ENCODE data around the gene TMA7. TPM values are rescaled to one million over a fixed set of nuclear protein-coding genes. Genes with fewer than 3 reads are reported as not detected.

The TMA7 gene
- total and polyA plus RNA-seq, 2 of the 13 experiments (the other 11 are each of a cell fraction or from before 2014, with no cell fraction given), result 100 to 486 TPM

DNA sequence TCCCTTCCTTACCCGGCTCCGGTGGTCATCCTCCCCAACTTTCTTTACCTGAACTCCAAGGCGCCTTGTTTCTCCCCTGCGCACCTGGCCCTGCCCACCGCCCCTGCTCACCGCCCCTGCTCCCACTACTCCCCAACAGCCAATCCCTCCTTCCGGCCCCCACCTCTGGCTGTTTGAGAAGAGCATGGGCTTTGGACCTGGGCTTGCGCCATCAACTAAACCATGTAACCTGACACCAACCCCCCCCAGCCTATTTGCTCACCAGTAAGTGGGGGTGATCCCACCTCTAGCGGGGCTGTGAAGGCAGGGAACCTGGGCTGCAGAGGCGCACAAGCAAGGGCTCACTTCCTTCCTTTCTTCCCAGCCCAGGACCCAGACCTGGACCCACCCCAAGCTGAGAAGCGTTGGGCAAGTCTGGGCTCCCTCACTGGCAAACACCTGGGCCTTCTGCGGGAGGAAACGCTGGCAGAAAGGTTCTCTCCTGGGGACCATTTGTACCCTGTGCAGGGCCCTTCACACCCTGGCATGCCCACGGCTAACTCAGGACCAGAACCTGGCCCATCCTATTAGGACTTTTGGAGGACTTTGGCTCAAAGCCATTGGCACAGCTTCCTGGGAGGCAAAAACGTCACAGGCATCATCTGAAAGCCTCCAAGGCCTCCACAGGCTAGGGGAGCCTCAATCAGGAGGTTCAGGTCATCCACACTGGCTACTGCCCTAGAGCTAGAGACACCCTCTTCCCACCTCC is 9.9 kb upstream of the TMA7 start, which contains the start of gene PLXNB1 (continued):
- TF ChIP-seq, protein P1, sequence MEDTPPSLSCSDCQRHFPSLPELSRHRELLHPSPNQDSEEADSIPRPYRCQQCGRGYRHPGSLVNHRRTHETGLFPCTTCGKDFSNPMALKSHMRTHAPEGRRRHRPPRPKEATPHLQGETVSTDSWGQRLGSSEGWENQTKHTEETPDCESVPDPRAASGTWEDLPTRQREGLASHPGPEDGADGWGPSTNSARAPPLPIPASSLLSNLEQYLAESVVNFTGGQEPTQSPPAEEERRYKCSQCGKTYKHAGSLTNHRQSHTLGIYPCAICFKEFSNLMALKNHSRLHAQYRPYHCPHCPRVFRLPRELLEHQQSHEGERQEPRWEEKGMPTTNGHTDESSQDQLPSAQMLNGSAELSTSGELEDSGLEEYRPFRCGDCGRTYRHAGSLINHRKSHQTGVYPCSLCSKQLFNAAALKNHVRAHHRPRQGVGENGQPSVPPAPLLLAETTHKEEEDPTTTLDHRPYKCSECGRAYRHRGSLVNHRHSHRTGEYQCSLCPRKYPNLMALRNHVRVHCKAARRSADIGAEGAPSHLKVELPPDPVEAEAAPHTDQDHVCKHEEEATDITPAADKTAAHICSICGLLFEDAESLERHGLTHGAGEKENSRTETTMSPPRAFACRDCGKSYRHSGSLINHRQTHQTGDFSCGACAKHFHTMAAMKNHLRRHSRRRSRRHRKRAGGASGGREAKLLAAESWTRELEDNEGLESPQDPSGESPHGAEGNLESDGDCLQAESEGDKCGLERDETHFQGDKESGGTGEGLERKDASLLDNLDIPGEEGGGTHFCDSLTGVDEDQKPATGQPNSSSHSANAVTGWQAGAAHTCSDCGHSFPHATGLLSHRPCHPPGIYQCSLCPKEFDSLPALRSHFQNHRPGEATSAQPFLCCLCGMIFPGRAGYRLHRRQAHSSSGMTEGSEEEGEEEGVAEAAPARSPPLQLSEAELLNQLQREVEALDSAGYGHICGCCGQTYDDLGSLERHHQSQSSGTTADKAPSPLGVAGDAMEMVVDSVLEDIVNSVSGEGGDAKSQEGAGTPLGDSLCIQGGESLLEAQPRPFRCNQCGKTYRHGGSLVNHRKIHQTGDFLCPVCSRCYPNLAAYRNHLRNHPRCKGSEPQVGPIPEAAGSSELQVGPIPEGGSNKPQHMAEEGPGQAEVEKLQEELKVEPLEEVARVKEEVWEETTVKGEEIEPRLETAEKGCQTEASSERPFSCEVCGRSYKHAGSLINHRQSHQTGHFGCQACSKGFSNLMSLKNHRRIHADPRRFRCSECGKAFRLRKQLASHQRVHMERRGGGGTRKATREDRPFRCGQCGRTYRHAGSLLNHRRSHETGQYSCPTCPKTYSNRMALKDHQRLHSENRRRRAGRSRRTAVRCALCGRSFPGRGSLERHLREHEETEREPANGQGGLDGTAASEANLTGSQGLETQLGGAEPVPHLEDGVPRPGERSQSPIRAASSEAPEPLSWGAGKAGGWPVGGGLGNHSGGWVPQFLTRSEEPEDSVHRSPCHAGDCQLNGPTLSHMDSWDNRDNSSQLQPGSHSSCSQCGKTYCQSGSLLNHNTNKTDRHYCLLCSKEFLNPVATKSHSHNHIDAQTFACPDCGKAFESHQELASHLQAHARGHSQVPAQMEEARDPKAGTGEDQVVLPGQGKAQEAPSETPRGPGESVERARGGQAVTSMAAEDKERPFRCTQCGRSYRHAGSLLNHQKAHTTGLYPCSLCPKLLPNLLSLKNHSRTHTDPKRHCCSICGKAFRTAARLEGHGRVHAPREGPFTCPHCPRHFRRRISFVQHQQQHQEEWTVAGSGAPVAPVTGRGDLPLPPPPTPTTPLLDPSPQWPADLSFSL (CRISPR knock-in tag; IDR thresholded peaks at IDR 0.05), result no peak; the same call in 1 of the 2 replicates
- peak; percentile 96 for TF ChIP-seq ZNF160 (CRISPR knock-in tag; IDR thresholded peaks at IDR 0.05)
- no peak for TF ChIP-seq ZNF510 (CRISPR knock-in tag; IDR thresholded peaks at IDR 0.05; ENCODE audit: low read depth)
- peak; percentile 87 for TF ChIP-seq ELF3 (CRISPR knock-in tag; IDR thresholded peaks at IDR 0.05)
- TF ChIP-seq ZNF652 (CRISPR knock-in tag; IDR thresholded peaks at IDR 0.05; ENCODE audit: borderline replicate concordance, low read depth), result peak; percentile 21; the same call in 1 of the 2 replicates
- TF ChIP-seq ZNF629 (CRISPR knock-in tag; conservative IDR thresholded peaks at IDR 0.05), result peak; percentile 59
- TF ChIP-seq, protein P2, sequence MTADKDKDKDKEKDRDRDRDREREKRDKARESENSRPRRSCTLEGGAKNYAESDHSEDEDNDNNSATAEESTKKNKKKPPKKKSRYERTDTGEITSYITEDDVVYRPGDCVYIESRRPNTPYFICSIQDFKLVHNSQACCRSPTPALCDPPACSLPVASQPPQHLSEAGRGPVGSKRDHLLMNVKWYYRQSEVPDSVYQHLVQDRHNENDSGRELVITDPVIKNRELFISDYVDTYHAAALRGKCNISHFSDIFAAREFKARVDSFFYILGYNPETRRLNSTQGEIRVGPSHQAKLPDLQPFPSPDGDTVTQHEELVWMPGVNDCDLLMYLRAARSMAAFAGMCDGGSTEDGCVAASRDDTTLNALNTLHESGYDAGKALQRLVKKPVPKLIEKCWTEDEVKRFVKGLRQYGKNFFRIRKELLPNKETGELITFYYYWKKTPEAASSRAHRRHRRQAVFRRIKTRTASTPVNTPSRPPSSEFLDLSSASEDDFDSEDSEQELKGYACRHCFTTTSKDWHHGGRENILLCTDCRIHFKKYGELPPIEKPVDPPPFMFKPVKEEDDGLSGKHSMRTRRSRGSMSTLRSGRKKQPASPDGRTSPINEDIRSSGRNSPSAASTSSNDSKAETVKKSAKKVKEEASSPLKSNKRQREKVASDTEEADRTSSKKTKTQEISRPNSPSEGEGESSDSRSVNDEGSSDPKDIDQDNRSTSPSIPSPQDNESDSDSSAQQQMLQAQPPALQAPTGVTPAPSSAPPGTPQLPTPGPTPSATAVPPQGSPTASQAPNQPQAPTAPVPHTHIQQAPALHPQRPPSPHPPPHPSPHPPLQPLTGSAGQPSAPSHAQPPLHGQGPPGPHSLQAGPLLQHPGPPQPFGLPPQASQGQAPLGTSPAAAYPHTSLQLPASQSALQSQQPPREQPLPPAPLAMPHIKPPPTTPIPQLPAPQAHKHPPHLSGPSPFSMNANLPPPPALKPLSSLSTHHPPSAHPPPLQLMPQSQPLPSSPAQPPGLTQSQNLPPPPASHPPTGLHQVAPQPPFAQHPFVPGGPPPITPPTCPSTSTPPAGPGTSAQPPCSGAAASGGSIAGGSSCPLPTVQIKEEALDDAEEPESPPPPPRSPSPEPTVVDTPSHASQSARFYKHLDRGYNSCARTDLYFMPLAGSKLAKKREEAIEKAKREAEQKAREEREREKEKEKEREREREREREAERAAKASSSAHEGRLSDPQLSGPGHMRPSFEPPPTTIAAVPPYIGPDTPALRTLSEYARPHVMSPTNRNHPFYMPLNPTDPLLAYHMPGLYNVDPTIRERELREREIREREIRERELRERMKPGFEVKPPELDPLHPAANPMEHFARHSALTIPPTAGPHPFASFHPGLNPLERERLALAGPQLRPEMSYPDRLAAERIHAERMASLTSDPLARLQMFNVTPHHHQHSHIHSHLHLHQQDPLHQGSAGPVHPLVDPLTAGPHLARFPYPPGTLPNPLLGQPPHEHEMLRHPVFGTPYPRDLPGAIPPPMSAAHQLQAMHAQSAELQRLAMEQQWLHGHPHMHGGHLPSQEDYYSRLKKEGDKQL (CRISPR knock-in tag; IDR thresholded peaks at IDR 0.05; ENCODE audit: low read depth), result peak; percentile 84
- TF ChIP-seq, protein P3, sequence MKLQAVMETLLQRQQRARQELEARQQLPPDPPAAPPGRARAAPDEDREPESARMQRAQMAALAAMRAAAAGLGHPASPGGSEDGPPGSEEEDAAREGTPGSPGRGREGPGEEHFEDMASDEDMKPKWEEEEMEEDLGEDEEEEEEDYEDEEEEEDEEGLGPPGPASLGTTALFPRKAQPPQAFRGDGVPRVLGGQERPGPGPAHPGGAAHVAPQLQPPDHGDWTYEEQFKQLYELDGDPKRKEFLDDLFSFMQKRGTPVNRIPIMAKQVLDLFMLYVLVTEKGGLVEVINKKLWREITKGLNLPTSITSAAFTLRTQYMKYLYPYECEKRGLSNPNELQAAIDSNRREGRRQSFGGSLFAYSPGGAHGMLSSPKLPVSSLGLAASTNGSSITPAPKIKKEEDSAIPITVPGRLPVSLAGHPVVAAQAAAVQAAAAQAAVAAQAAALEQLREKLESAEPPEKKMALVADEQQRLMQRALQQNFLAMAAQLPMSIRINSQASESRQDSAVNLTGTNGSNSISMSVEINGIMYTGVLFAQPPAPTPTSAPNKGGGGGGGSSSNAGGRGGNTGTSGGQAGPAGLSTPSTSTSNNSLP (IDR thresholded peaks at IDR 0.05; ENCODE audit: low read depth, low read length), result no peak; the same call in 1 of the 2 replicates
- TF ChIP-seq ZNF776 (CRISPR knock-in tag; IDR thresholded peaks at IDR 0.05), result no peak
- TF ChIP-seq ZNF430 (CRISPR knock-in tag; IDR thresholded peaks at IDR 0.05), result peak; percentile 96
- no peak for TF ChIP-seq SCMH1 (CRISPR knock-in tag; IDR thresholded peaks at IDR 0.05; ENCODE audit: borderline replicate concordance)
- TF ChIP-seq, protein P4, sequence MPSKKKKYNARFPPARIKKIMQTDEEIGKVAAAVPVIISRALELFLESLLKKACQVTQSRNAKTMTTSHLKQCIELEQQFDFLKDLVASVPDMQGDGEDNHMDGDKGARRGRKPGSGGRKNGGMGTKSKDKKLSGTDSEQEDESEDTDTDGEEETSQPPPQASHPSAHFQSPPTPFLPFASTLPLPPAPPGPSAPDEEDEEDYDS (CRISPR knock-in tag; IDR thresholded peaks at IDR 0.05), result peak; percentile 76; the same call in 1 of the 2 replicates
- TF ChIP-seq, protein P5, sequence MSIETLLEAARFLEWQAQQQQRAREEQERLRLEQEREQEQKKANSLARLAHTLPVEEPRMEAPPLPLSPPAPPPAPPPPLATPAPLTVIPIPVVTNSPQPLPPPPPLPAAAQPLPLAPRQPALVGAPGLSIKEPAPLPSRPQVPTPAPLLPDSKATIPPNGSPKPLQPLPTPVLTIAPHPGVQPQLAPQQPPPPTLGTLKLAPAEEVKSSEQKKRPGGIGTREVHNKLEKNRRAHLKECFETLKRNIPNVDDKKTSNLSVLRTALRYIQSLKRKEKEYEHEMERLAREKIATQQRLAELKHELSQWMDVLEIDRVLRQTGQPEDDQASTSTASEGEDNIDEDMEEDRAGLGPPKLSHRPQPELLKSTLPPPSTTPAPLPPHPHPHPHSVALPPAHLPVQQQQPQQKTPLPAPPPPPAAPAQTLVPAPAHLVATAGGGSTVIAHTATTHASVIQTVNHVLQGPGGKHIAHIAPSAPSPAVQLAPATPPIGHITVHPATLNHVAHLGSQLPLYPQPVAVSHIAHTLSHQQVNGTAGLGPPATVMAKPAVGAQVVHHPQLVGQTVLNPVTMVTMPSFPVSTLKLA (IDR thresholded peaks at IDR 0.05), result peak; percentile 53
